NCI-H510A treated with DMSO at 0.1 percent for 48 hours (cell line): ENCODE measurements around the gene PTPRQ.

Experiments used
- DNase-seq: peaks from one replicate; lab custom pipeline; 2025; lab: John Stamatoyannopoulos, UW

The PTPRQ gene

GRCh38 chr12:80565271-80565670 lies 121.2 kb downstream of the PTPRQ start:
- no peak for DNase-seq

GRCh38 chr12:80567401-80567800 lies 123.4 kb downstream of the PTPRQ start:
- DNase-seq: no peak

- DNase-seq: no peak
These were observed 132.8 kb downstream of the PTPRQ start for GRCh38 chr12:80576641-80577418.

- no peak for DNase-seq
These were observed 136.2 kb downstream of the PTPRQ start for GRCh38 chr12:80580254-80580653.

GRCh38 chr12:80581783-80582182 lies 137.7 kb downstream of the PTPRQ start:
- no peak for DNase-seq

- DNase-seq: no peak
These were observed 138.4 kb downstream of the PTPRQ start for GRCh38 chr12:80582431-80582830.

- no peak for DNase-seq
These were observed 145.0 kb downstream of the PTPRQ start for GRCh38 chr12:80589077-80589476.

GRCh38 chr12:80590085-80590484 lies 146.1 kb downstream of the PTPRQ start:
- no peak for DNase-seq

GRCh38 chr12:80593766-80594165 lies 149.7 kb downstream of the PTPRQ start:
- no peak for DNase-seq

GRCh38 chr12:80596509-80596908 lies 152.5 kb downstream of the PTPRQ start:
- DNase-seq: no peak

- DNase-seq: no peak
These were observed 154.1 kb downstream of the PTPRQ start for GRCh38 chr12:80598004-80598606.

GRCh38 chr12:80602455-80602854 lies 158.4 kb downstream of the PTPRQ start:
- DNase-seq: no peak

- DNase-seq: no peak
These were observed 163.5 kb downstream of the PTPRQ start for GRCh38 chr12:80607361-80608135.

GRCh38 chr12:80617733-80618132 lies 173.7 kb downstream of the PTPRQ start:
- no peak for DNase-seq

GRCh38 chr12:80620281-80620680 lies 176.2 kb downstream of the PTPRQ start:
- DNase-seq: no peak

- DNase-seq: no peak
These were observed 178.2 kb downstream of the PTPRQ start for GRCh38 chr12:80622271-80622670.

- no peak for DNase-seq
These were observed 181.0 kb downstream of the PTPRQ start for GRCh38 chr12:80625051-80625450.

GRCh38 chr12:80625901-80626300 lies 181.9 kb downstream of the PTPRQ start:
- DNase-seq: no peak

- DNase-seq: no peak
These were observed 183.7 kb downstream of the PTPRQ start for GRCh38 chr12:80627782-80628181.

GRCh38 chr12:80632835-80633234 lies 188.8 kb downstream of the PTPRQ start:
- peak; percentile 24 for DNase-seq

GRCh38 chr12:80634903-80635302 lies 190.9 kb downstream of the PTPRQ start:
- no peak for DNase-seq

- no peak for DNase-seq
These were observed 192.8 kb downstream of the PTPRQ start for GRCh38 chr12:80636832-80637231.

- DNase-seq: no peak
These were observed 197.9 kb downstream of the PTPRQ start for GRCh38 chr12:80641936-80642335.
